ENCODE results near the gene ENDOD1.

- TF ChIP-seq CTCF (IDR thresholded peaks at IDR 0.05) (no peak), POLR2A (IDR thresholded peaks at IDR 0.05) (no peak)
Measured at GRCh38 chr11:95163106-95163505, 73.5 kb downstream of the ENDOD1 start.

All from thyroid gland (tissue), 4 donors.